GM06990 (cell line): Measurements from ENCODE around the gene G3BP2.
"Not testable (repeated sequence)": the region's sequence is repeated elsewhere in the genome, so short reads cannot be mapped to it uniquely, and the experiment has no call there.

Source experiments
- DNase-seq: peaks from one replicate; pipeline ENCODE4 v3.0.0-alpha.2; 2011; ENCODE audit not compliant: insufficient read length; ENCODE audit errors: extremely low read depth
- H3K27me3 ChIP-seq: replicated peaks from 2 replicates; pipeline ENCODE4 v1.6.0; 2011; ENCODE audit warnings: low read length; ENCODE audit not compliant: control insufficient read depth, insufficient read depth
- H3K36me3 ChIP-seq: 2 replicates; pipeline ENCODE4 v1.5.1; 2011; ENCODE audit warnings: low read length; ENCODE audit not compliant: control insufficient read depth, insufficient read depth
- H3K4me3 ChIP-seq: replicated peaks from 2 replicates; pipeline ENCODE4 v1.5.1; 2011; ENCODE audit warnings: low read depth, mild to moderate bottlenecking, control low read depth, low read length
- CTCF ChIP-seq: IDR thresholded peaks from 2 replicates; pipeline ENCODE4 v1.5.1; 2011; ENCODE audit warnings: low read length, control low read depth, mild to moderate bottlenecking, inconsistent platforms; ENCODE audit not compliant: insufficient read depth, poor library complexity, severe bottlenecking

Gene G3BP2

GRCh38 chr4:75673027-75673958 lies at the start of gene G3BP2:
Gene G3BP2 (minus strand): TSS chr4:75673411. CDS start chr4:75662025, 11,386 bp downstream.
- Histone ChIP-seq H3K27me3 (no peaks in the 10 kb centered on the region), H3K4me3 (peak within 1 kb of the TSS; percentile 100), H3K36me3 (no peaks in the 10 kb centered on the region)
- peak; percentile 100 for DNase-seq
- no peak for TF ChIP-seq CTCF

GRCh38 chr4:75722417-75722816 lies 49.2 kb upstream of the G3BP2 start:
- DNase-seq: no peak
- H3K36me3 ChIP-seq: no peaks in the 10 kb centered on the region
- H3K27me3 ChIP-seq: no peaks in the 10 kb centered on the region
- no peak overlapping the region for H3K4me3 ChIP-seq
- TF ChIP-seq CTCF: no peak

GRCh38 chr4:75718529-75718928 lies 45.3 kb upstream of the G3BP2 start:
- Histone ChIP-seq H3K36me3 (no peaks in the 10 kb centered on the region), H3K4me3 (no peak overlapping the region), H3K27me3 (no peaks in the 10 kb centered on the region)
- DNase-seq: no peak
- TF ChIP-seq CTCF: no peak

GRCh38 chr4:75717408-75717807 lies 44.2 kb upstream of the G3BP2 start:
- Histone ChIP-seq H3K27me3 (no peaks in the 10 kb centered on the region), H3K36me3 (no peaks in the 10 kb centered on the region), H3K4me3 (no peak overlapping the region)
- TF ChIP-seq CTCF: no peak
- no peak for DNase-seq

GRCh38 chr4:75716054-75716453 lies 42.8 kb upstream of the G3BP2 start:
- H3K27me3 ChIP-seq, DNase-seq, H3K36me3 ChIP-seq, H3K4me3 ChIP-seq: not testable (repeated sequence)

GRCh38 chr4:75715105-75715799 lies 42.0 kb upstream of the G3BP2 start:
- H3K36me3 ChIP-seq: no peaks in the 10 kb centered on the region
- no peaks in the 10 kb centered on the region for H3K27me3 ChIP-seq
- TF ChIP-seq CTCF: no peak
- DNase-seq: no peak
- no peak overlapping the region for H3K4me3 ChIP-seq
